IPS-20b (cell line): Measurements from ENCODE around the gene SYNE1.
"Not testable (repeated sequence)": the region's sequence is repeated elsewhere in the genome, so short reads cannot be mapped to it uniquely, and the experiment has no call there.

Experiments
- H3K27ac ChIP-seq: one replicate; pipeline ENCODE4 v1.5.1; 2013; ENCODE audit warnings: low read length
- H3K27me3 ChIP-seq: 2 replicates; pipeline ENCODE4 v1.6.1; 2013; ENCODE audit warnings: mild to moderate bottlenecking, low read length, inconsistent platforms; ENCODE audit not compliant: insufficient read depth
- H3K36me3 ChIP-seq: 2 replicates; pipeline ENCODE4 v1.6.1; 2013; ENCODE audit warnings: low read depth, mild to moderate bottlenecking, inconsistent platforms, low read length, moderate library complexity; ENCODE audit not compliant: insufficient read depth
- H3K4me1 ChIP-seq: 2 replicates; pipeline ENCODE4 v1.6.1; 2013; ENCODE audit warnings: mild to moderate bottlenecking, control low read depth, inconsistent platforms, low read length, moderate library complexity; ENCODE audit not compliant: insufficient read depth
- H3K4me3 ChIP-seq: 2 replicates; pipeline ENCODE4 v1.5.1; 2013; ENCODE audit warnings: mild to moderate bottlenecking, low read length, inconsistent platforms
- H3K9ac ChIP-seq: 2 replicates; pipeline ENCODE4 v1.6.1; 2013; ENCODE audit warnings: low read depth, mild to moderate bottlenecking, inconsistent platforms, low read length, moderate library complexity
- H3K9me3 ChIP-seq: 2 replicates; pipeline ENCODE4 v1.6.1; 2013; ENCODE audit warnings: mild to moderate bottlenecking, low read depth, low read length, inconsistent platforms; ENCODE audit not compliant: insufficient read depth

Gene SYNE1

DNA sequence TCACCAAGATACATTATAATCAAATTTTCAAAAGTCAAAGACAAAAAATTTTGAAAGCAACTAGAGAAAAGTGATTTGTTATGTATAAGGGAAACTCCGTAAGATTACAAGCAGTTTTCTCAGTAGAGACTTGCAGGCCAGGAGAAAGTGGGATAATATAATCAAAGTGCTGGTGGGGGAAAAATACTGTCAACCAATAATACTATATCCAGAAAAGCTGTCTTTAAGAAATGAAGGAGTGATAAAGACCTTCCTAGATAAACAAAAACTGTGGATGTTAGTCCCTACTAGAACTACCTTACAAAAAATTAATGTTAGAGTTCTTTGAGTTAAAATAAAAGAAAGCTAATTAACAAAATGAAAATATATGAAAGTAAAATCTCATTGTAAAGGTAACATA lies 79.7 kb downstream of the SYNE1 start:
- Histone ChIP-seq H3K4me1 (no peaks in the 10 kb centered on the region), H3K36me3 (no peaks in the 10 kb centered on the region)

GRCh38 chr6:152554851-152555250 lies 82.3 kb downstream of the SYNE1 start:
- Histone ChIP-seq H3K36me3 (no peaks in the 10 kb centered on the region), H3K4me3 (no peak overlapping the region), H3K9ac (no peak overlapping the region), H3K27ac (no peak overlapping the region), H3K4me1 (no peaks in the 10 kb centered on the region), H3K27me3 (no peaks in the 10 kb centered on the region), H3K9me3 (no peaks in the 10 kb centered on the region; the same call in 1 of the 2 replicates)

More for the DNA sequence above, 79.7 kb downstream of the SYNE1 start:
- Histone ChIP-seq H3K4me3 (no peak overlapping the region), H3K27me3 (no peaks in the 10 kb centered on the region), H3K9me3 (no peaks in the 10 kb centered on the region; the same call in 1 of the 2 replicates), H3K27ac (no peak overlapping the region), H3K9ac (no peak overlapping the region)

- H3K27ac ChIP-seq = no peak overlapping the region
- no peak overlapping the region for H3K9ac ChIP-seq
- H3K4me1 ChIP-seq = no peaks in the 10 kb centered on the region
- H3K4me3 ChIP-seq = no peak overlapping the region
- H3K9me3 ChIP-seq = no peaks in the 10 kb centered on the region; the same call in 1 of the 2 replicates
- no peaks in the 10 kb centered on the region for H3K36me3 ChIP-seq
- no peaks in the 10 kb centered on the region for H3K27me3 ChIP-seq
Observed at GRCh38 chr6:152552616-152553209, 84.4 kb downstream of the SYNE1 start.

GRCh38 chr6:152543519-152543918 lies 93.6 kb downstream of the SYNE1 start:
- no peaks in the 10 kb centered on the region for H3K36me3 ChIP-seq
- no peaks in the 10 kb centered on the region for H3K4me1 ChIP-seq
- H3K9ac ChIP-seq = no peak overlapping the region

GRCh38 chr6:152540381-152540780 lies 96.8 kb downstream of the SYNE1 start:
- Histone ChIP-seq H3K27ac (no peak overlapping the region), H3K4me1 (no peaks in the 10 kb centered on the region), H3K27me3 (no peaks in the 10 kb centered on the region), H3K4me3 (no peak overlapping the region), H3K9ac (no peak overlapping the region), H3K36me3 (no peaks in the 10 kb centered on the region), H3K9me3 (no peaks in the 10 kb centered on the region)

More at GRCh38 chr6:152543519-152543918, 93.6 kb downstream of the SYNE1 start:
- Histone ChIP-seq H3K9me3 (no peaks in the 10 kb centered on the region), H3K4me3 (no peak overlapping the region), H3K27ac (no peak overlapping the region), H3K27me3 (no peaks in the 10 kb centered on the region)

DNA sequence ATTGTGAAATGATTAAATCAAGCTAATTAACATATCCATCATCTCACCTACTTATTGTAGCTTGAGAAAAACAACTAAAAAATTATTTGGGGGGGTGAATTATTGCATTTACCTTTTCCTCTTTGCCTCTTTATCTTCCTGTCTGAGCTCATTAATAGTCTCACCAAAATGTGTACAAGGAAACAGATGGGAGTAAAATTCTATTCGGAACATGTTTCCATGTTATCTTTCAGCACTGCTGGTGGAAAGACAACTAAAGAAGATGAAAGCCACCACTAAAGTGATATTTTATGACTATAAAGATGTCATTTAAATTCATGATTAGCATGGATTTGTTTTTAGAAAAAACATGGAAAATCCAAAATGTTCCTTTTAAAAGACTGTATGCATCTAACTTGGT lies 102.6 kb downstream of the SYNE1 start:
- Histone ChIP-seq H3K4me1 (no peaks in the 10 kb centered on the region), H3K9ac (no peak overlapping the region), H3K27ac (no peak overlapping the region), H3K27me3 (no peaks in the 10 kb centered on the region), H3K4me3 (no peak overlapping the region), H3K36me3 (no peaks in the 10 kb centered on the region), H3K9me3 (no peaks in the 10 kb centered on the region)

- no peak overlapping the region for H3K27ac ChIP-seq
Observed at GRCh38 chr6:152532556-152533422, 104.4 kb downstream of the SYNE1 start.

GRCh38 chr6:152531659-152532058 lies 105.5 kb downstream of the SYNE1 start:
- Histone ChIP-seq H3K27me3 (no peaks in the 10 kb centered on the region), H3K4me1 (no peaks in the 10 kb centered on the region), H3K9me3 (no peaks in the 10 kb centered on the region), H3K4me3 (no peak overlapping the region), H3K27ac (no peak overlapping the region), H3K9ac (no peak overlapping the region), H3K36me3 (no peaks in the 10 kb centered on the region)

More at GRCh38 chr6:152532556-152533422, 104.4 kb downstream of the SYNE1 start:
- H3K9ac ChIP-seq = no peak overlapping the region
- H3K9me3 ChIP-seq = no peaks in the 10 kb centered on the region
- no peaks in the 10 kb centered on the region for H3K4me1 ChIP-seq
- H3K36me3 ChIP-seq = no peaks in the 10 kb centered on the region
- no peak overlapping the region for H3K4me3 ChIP-seq
- H3K27me3 ChIP-seq = no peaks in the 10 kb centered on the region

DNA sequence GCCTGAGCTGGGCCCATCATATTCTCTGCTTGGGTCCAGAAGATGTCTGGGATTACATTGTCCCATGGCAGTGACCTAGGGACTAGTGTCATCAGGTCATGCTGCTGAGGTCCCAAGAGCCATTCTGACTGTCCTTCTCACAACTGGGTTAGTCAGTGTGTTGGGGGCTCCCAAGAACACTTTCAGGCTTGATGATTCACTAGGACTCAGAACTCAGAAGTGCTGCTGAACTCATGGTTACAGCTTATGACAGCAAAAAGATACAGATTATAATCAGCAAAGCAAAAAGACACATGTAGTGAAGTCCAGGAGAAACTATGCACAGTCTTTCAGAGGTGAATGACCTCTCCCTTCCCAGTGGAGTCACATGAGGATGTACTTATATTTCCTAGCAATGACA lies 107.8 kb downstream of the SYNE1 start:
- Histone ChIP-seq H3K9ac (no peak overlapping the region), H3K36me3 (no peaks in the 10 kb centered on the region), H3K4me3 (no peak overlapping the region), H3K9me3 (no peaks in the 10 kb centered on the region), H3K4me1 (no peaks in the 10 kb centered on the region), H3K27me3 (no peaks in the 10 kb centered on the region), H3K27ac (no peak overlapping the region)

DNA sequence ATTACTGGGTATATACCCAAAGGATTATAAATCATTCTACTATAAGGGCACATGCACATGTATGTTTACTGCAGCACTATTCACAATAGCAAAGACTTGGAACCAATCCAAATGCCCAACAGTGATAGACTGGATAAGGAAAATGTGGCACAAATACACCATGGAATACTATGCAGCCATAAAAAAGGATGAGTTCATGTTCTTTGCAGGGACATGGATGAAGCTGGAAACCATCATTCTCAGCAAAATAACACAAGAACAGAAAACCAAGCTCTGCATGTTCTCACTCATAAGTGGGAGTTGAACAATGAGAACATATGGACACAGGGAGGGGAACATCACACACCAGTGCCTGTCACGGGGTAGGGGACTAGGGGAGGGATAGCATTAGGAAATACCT lies 123.0 kb downstream of the SYNE1 start:
- not testable (repeated sequence) for H3K4me3 ChIP-seq, H3K27me3 ChIP-seq, H3K27ac ChIP-seq, H3K4me1 ChIP-seq, H3K9ac ChIP-seq, H3K36me3 ChIP-seq, H3K9me3 ChIP-seq

- Histone ChIP-seq H3K9me3 (no peaks in the 10 kb centered on the region), H3K36me3 (no peaks in the 10 kb centered on the region), H3K9ac (no peak overlapping the region), H3K4me1 (no peaks in the 10 kb centered on the region), H3K27me3 (no peaks in the 10 kb centered on the region), H3K27ac (no peak overlapping the region), H3K4me3 (no peak overlapping the region)
Observed at GRCh38 chr6:152509916-152510315, 127.2 kb downstream of the SYNE1 start.

GRCh38 chr6:152508477-152508876 lies 128.7 kb downstream of the SYNE1 start:
- Histone ChIP-seq H3K4me3 (no peak overlapping the region), H3K36me3 (no peaks in the 10 kb centered on the region), H3K27ac (no peak overlapping the region), H3K9ac (no peak overlapping the region), H3K27me3 (no peaks in the 10 kb centered on the region), H3K4me1 (no peaks in the 10 kb centered on the region), H3K9me3 (no peaks in the 10 kb centered on the region)
